GM18520 (cell line): ENCODE data around the gene SBF1.
"Not testable (repeated sequence)": the region's sequence is repeated elsewhere in the genome, so short reads cannot be mapped to it uniquely, and the experiment has no call there.

ENCODE experiments used
- ATAC-seq: cut with Tn5 transposase; IDR thresholded peaks from one replicate; pipeline ENCODE4 v1.9.1; 2021; ENCODE audit not compliant: unreplicated experiment

SBF1 gene

DNA sequence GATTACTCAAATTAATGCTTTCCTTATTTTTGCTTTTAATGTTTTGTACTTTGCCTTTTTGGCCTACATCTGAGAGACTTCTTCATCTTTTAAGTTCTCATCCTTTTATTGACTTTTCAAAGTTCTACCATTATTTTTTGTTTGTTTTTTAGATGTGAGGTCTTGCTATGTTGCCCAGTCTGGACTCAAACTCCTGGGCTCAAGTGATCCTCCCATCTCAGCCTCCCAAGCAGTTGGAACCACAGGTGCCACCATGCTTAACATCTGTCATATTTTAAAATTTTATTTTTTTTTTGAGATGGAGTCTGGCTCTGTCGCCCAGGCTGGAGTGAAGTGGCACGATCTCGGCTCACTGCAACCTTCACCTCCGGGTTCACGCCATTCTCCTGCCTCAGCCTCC lies 73.9 kb downstream of the SBF1 start:
- no peak for ATAC-seq

GRCh38 chr22:50400406-50400805 lies 74.4 kb downstream of the SBF1 start:
- ATAC-seq = no peak

DNA sequence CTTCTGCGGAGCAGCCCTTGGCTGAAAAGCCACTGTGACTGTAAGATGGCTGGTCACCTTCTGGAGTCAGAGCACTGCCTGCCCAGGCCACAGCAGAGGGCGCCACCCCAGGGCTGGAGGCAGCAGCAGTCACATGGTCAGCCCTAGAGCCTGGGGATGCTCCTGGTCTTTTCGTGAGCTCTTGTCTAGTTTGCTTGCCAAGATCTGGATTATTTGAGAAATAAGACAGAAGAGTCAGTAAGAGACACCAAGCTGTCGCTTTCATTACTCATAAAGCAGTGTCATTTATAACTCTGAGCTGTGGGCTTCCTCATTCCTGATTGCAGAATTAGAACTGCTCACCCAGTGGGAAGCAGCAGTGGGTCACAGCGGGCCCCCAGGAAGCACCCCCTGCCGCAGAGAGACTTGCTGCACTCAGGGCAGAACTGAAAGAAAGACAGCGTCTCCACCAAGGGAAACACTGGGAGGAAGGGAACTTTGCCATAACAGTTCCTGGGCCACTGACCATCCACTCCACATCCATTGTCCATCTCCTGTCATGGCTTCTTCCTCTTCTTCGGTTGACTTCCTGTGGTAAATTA lies 75.0 kb downstream of the SBF1 start:
- ATAC-seq = no peak

DNA sequence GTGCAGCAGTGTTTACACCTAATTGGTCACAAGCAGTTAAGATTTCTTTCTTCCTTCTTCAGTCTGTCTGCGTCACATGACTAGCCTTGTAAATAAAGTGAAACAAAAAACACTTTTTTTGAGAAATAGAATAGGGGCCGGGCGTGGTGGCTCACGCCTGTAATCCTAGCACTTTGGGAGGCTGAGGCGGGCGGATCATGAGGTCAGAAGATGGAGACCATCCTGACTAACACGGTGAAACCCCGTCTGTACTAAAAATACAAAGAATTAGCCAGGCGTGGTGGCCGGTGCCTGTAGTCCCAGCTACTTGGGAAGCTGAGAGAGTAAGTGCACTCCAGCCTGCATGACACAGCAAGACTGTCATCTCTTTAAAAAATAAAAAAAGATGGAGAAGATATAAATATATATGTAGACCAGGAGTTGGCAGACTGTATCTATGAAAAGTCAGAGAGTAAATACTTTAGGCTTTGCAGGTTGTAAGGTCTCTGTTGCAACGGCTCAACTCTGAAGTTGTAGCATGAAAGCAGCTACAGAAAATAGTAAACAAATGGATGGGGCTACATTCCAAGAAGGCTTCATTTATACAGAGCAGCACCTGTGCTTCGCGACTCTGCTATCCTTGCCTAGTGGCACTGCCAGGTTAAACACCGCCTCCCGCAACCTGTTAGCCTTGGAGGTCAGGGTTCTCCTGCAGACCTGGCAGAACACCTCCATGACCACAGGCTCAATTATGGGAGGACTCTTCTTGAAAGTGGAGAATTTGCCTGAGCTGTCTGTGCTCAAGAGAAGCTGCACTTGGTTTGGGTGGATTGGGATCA lies 75.8 kb downstream of the SBF1 start:
- ATAC-seq = no peak

DNA sequence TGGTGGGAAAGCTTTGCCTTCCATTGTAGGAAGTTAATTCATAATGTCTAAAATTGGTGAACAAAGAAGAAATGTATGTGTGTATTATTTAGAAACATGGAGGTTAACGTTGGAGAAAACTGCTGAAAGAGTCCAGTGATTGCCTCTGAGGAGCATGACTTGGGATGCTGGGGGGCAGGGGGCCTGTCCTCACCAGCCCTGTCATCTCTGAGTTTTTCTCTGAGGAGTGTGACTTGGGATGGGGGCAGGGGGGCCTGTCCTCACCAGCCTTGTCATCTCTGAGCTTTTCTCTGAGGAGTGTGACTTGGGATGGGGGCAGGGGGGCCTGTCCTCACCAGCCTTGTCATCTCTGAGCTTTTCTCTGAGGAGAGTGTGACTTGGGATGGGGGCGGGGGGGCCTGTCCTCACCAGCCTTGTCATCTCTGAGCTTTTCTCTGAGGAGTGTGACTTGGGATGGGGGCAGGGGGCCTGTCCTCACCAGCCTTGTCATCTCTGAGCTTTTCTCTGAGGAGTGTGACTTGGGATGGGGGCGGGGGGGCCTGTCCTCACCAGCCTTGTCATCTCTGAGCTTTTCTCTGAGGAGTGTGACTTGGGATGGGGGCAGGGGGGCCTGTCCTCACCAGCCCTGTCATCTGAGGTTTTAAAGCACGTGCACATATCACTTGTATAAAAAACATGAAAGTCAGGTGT lies 77.3 kb downstream of the SBF1 start:
- not testable (repeated sequence) for ATAC-seq

GRCh38 chr22:50396751-50397370 lies 78.0 kb downstream of the SBF1 start:
- no peak for ATAC-seq
